HepG2 (cell line): Measurements from ENCODE around the gene DNPH1. TPM values are rescaled to one million over a fixed set of nuclear protein-coding genes. Genes with fewer than 3 reads are reported as not detected.

ENCODE experiments used
- ATAD3A ChIP-seq: sonication (generic); formaldehyde crosslinking; IDR thresholded peaks from 2 replicates; pipeline ENCODE4 v1.4.0; 2020; ENCODE audit warnings: missing genetic modification reagents
- ATF7 ChIP-seq, 2 experiments: fragments of 450-650 bp in 1 of 2; sonication (generic) in 1 of 2; formaldehyde crosslinking in 1 of 2; IDR thresholded peaks; 2 replicates each; pipeline versions ENCODE4 v1.4.0 to v1.6.1; 2016 to 2020; ENCODE audit warnings: antibody characterized with exemption in 1 of 2, mild to moderate bottlenecking in 1 of 2, missing genetic modification reagents in 1 of 2
- BORCS8-MEF2B ChIP-seq: sonication (generic); formaldehyde crosslinking; IDR thresholded peaks from 2 replicates; pipeline ENCODE4 v1.8.0; 2022; ENCODE audit warnings: mild to moderate bottlenecking, missing genetic modification reagents
- CEBPG ChIP-seq: IDR thresholded peaks from 2 replicates; pipeline ENCODE4 v1.6.1; 2016
- HOMEZ ChIP-seq: IDR thresholded peaks from 2 replicates; pipeline ENCODE4 v1.6.1; 2016; ENCODE audit warnings: low read depth
- KDM6A ChIP-seq: IDR thresholded peaks from 2 replicates; pipeline ENCODE4 v1.6.1; 2016; ENCODE audit warnings: low read depth
- MBD4 ChIP-seq: IDR thresholded peaks from 2 replicates; pipeline ENCODE4 v1.6.1; 2012; ENCODE audit warnings: low read length, inconsistent platforms, borderline replicate concordance
- NAIF1 ChIP-seq: sonication (generic); formaldehyde crosslinking; IDR thresholded peaks from 2 replicates; pipeline ENCODE4 v1.5.0; 2020; ENCODE audit warnings: mild to moderate bottlenecking, missing genetic modification reagents, borderline replicate concordance
- NCOR1 ChIP-seq: fragments of 200-600 bp; sonication (generic); IDR thresholded peaks from 2 replicates; pipeline ENCODE4 v1.7.0; 2017; ENCODE audit warnings: antibody characterized with exemption, low read length, borderline replicate concordance
- NFIB ChIP-seq: sonication (generic); formaldehyde crosslinking; IDR thresholded peaks from 2 replicates; pipeline ENCODE4 v1.9.0; 2021; ENCODE audit warnings: missing genetic modification reagents, mild to moderate bottlenecking, borderline replicate concordance
- NFKBIZ ChIP-seq: IDR thresholded peaks from 2 replicates; pipeline ENCODE4 v1.6.1; 2018; ENCODE audit warnings: missing genetic modification reagents, missing compliant biosample characterization
- NFYC ChIP-seq: IDR thresholded peaks from 2 replicates; pipeline ENCODE4 v1.6.1; 2016; ENCODE audit warnings: missing genetic modification reagents, missing compliant biosample characterization
- RBM22 ChIP-seq: fragments of 200-400 bp; formaldehyde crosslinking; optimal IDR thresholded peaks from 2 replicates; pipeline ENCODE3; 2017; ENCODE audit warnings: mild to moderate bottlenecking, low read length, moderate library complexity
- SOX5 ChIP-seq: IDR thresholded peaks from 2 replicates; pipeline ENCODE4 v1.6.1; 2016; ENCODE audit warnings: borderline replicate concordance
- SUZ12 ChIP-seq: fragments of 150-350 bp; IDR thresholded peaks from 2 replicates; pipeline ENCODE4 v1.6.1; 2014; ENCODE audit warnings: low read depth, low read length
- U2AF1 ChIP-seq: fragments of 200-400 bp; formaldehyde crosslinking; optimal IDR thresholded peaks from 2 replicates; pipeline ENCODE3; 2017; ENCODE audit warnings: mild to moderate bottlenecking, low read depth, low read length
- ZBTB10 ChIP-seq: sonication (generic); formaldehyde crosslinking; IDR thresholded peaks from 2 replicates; pipeline ENCODE4 v1.4.0; 2020; ENCODE audit warnings: missing genetic modification reagents, borderline replicate concordance
- ZNF235 ChIP-seq: sonication (generic); formaldehyde crosslinking; IDR thresholded peaks from 2 replicates; pipeline ENCODE4 v1.8.1; 2023; ENCODE audit warnings: mild to moderate bottlenecking, missing genetic modification reagents, borderline replicate concordance
- ZNF331 ChIP-seq: sonication (generic); formaldehyde crosslinking; IDR thresholded peaks from 2 replicates; pipeline ENCODE4 v1.4.0; 2020; ENCODE audit warnings: missing genetic modification reagents
- ZNF567 ChIP-seq: sonication (generic); formaldehyde crosslinking; IDR thresholded peaks from 2 replicates; pipeline ENCODE4 v1.8.1; 2023; ENCODE audit warnings: mild to moderate bottlenecking, missing genetic modification reagents, borderline replicate concordance
- ZNF749 ChIP-seq: sonication (generic); formaldehyde crosslinking; IDR thresholded peaks from 2 replicates; pipeline ENCODE4 v1.8.0; 2022; ENCODE audit warnings: mild to moderate bottlenecking, missing genetic modification reagents, moderate library complexity, borderline replicate concordance
- ZNF850 ChIP-seq: sonication (generic); formaldehyde crosslinking; conservative IDR thresholded peaks from 2 replicates; pipeline ENCODE4 v1.9.0; 2021; ENCODE audit warnings: mild to moderate bottlenecking, missing genetic modification reagents
- polyA plus RNA-seq, 8 experiments: library from polyadenylated mRNA; depleted of rRNA in 3 of 8; stranded (reverse) in 7 of 8; unstranded in 1 of 8; fragments of >200 nt; fragmentation: Illumina TruSeq in 4 of 8; extraction: Trizol in 4 of 8; gene quantifications; 2 replicates each; pipeline versions ENCODE4 v1.2.1 to v1.2.3, GENCODE V29; 2011 to 2016; ENCODE audit warnings: low read depth in 4 of 8, missing spikeins in 1 of 8, mixed read lengths in 1 of 8; ENCODE audit not compliant: insufficient read depth in 1 of 8
- total RNA-seq, 5 experiments: library from RNA; depleted of rRNA; stranded (reverse); fragments of >200 nt; fragmentation: Illumina TruSeq; extraction: Trizol; gene quantifications; 2 replicates each; pipeline ENCODE4 v1.2.3, GENCODE V29; 2016; ENCODE audit warnings: low read depth in 1 of 5
- TF ChIP-seq, protein P1 (sequence below): sonication (generic); formaldehyde crosslinking; IDR thresholded peaks from 2 replicates; pipeline ENCODE4 v1.4.0; 2020; ENCODE audit warnings: missing genetic modification reagents
- TF ChIP-seq, protein P2 (sequence below): sonication (generic); formaldehyde crosslinking; IDR thresholded peaks from 2 replicates; pipeline ENCODE4 v1.8.0; 2022; ENCODE audit warnings: mild to moderate bottlenecking, missing genetic modification reagents, moderate library complexity

The DNPH1 gene
- total and polyA plus RNA-seq, 2 of the 13 experiments (the other 11 are each of a cell fraction or from before 2014, with no cell fraction given), result 56.5 to 75.1 TPM

GRCh38 chr6:43246301-43247113 is 17.2 kb upstream of the DNPH1 start (continued):
- TF ChIP-seq SUZ12 (no peak), ATAD3A (CRISPR knock-in tag) (no peak), CEBPG (CRISPR knock-in tag) (no peak), ZBTB10 (no peak), KDM6A (CRISPR knock-in tag) (no peak), HOMEZ (no peak), ZNF331 (CRISPR knock-in tag) (no peak), NCOR1 (no peak), RBM22 (no peak), NFKBIZ (CRISPR knock-in tag) (no peak), NAIF1 (CRISPR knock-in tag) (no peak; the same call in 1 of the 2 replicates), ATF7 (IDR thresholded peaks at IDR 0.05) (no peak), ATF7 (CRISPR knock-in tag; IDR thresholded peaks at IDR 0.05) (no peak), NFIB (CRISPR knock-in tag) (no peak), NFYC (CRISPR knock-in tag) (no peak), ZNF850 (CRISPR knock-in tag) (no peak), SOX5 (CRISPR knock-in tag) (peak; percentile 25; the same call in 1 of the 2 replicates), ZNF749 (CRISPR knock-in tag) (no peak), ZNF567 (no peak), BORCS8-MEF2B (CRISPR knock-in tag) (no peak), MBD4 (no peak), U2AF1 (no peak), ZNF235 (CRISPR knock-in tag) (peak; percentile 70; the same call in 1 of the 2 replicates)
- TF ChIP-seq, protein P1, sequence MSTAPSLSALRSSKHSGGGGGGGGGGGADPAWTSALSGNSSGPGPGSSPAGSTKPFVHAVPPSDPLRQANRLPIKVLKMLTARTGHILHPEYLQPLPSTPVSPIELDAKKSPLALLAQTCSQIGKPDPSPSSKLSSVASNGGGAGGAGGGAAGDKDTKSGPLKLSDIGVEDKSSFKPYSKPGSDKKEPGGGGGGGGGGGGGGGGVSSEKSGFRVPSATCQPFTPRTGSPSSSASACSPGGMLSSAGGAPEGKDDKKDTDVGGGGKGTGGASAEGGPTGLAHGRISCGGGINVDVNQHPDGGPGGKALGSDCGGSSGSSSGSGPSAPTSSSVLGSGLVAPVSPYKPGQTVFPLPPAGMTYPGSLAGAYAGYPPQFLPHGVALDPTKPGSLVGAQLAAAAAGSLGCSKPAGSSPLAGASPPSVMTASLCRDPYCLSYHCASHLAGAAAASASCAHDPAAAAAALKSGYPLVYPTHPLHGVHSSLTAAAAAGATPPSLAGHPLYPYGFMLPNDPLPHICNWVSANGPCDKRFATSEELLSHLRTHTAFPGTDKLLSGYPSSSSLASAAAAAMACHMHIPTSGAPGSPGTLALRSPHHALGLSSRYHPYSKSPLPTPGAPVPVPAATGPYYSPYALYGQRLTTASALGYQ (CRISPR knock-in tag), result no peak
- TF ChIP-seq, protein P2, sequence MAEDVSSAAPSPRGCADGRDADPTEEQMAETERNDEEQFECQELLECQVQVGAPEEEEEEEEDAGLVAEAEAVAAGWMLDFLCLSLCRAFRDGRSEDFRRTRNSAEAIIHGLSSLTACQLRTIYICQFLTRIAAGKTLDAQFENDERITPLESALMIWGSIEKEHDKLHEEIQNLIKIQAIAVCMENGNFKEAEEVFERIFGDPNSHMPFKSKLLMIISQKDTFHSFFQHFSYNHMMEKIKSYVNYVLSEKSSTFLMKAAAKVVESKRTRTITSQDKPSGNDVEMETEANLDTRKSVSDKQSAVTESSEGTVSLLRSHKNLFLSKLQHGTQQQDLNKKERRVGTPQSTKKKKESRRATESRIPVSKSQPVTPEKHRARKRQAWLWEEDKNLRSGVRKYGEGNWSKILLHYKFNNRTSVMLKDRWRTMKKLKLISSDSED (CRISPR knock-in tag), result no peak
